Prostate gland (tissue), 2 donors: ENCODE results near the gene EPHA6. TPM values are rescaled to one million over a fixed set of nuclear protein-coding genes. Genes with fewer than 3 reads are reported as not detected.

Experiments used
- DNase-seq: peaks from one replicate; pipeline ENCODE4 v3.0.0-alpha.2; 2019; ENCODE audit warnings: low spot score
- H3K27ac ChIP-seq, 2 donors: fragments of 200-600 bp; sonication (generic); 2 replicates each; pipeline ENCODE4 v1.5.1; 2017 to 2019
- H3K27me3 ChIP-seq: fragments of 200-600 bp; sonication (generic); replicated peaks from 2 replicates; pipeline ENCODE4 v1.5.1; 2019; ENCODE audit not compliant: insufficient read depth
- H3K36me3 ChIP-seq, 2 donors: fragments of 200-600 bp; sonication (generic); 1 replicate in 1 of 2; 2 replicates in 1 of 2; pipeline versions ENCODE4 v1.5.1 to v1.8.1; 2017 to 2019
- H3K4me1 ChIP-seq: fragments of 200-600 bp; sonication (generic); replicated peaks from 2 replicates; pipeline ENCODE4 v1.5.1; 2019
- H3K4me3 ChIP-seq, 2 donors: fragments of 200-600 bp; sonication (generic); 2 replicates each; pipeline ENCODE4 v1.5.1; 2017 to 2019
- H3K9me3 ChIP-seq: fragments of 200-600 bp; sonication (generic); 2 replicates; pipeline ENCODE4 v1.5.1; 2017
- CTCF ChIP-seq, 4 experiments: fragments of 200-600 bp in 2 of 4; fragments of 450-650 bp in 2 of 4; sonication (generic) in 2 of 4; IDR thresholded peaks; 1 replicate in 3 of 4; 2 replicates in 1 of 4; pipeline ENCODE4 v1.5.1; 2016 to 2019; ENCODE audit warnings: antibody characterized with exemption in 4 of 4, mild to moderate bottlenecking in 2 of 4, moderate library complexity in 2 of 4
- POLR2A ChIP-seq: fragments of 450-650 bp; IDR thresholded peaks from one replicate; pipeline ENCODE4 v1.6.1; 2016; ENCODE audit warnings: antibody characterized with exemption, mild to moderate bottlenecking
- POLR2AphosphoS5 ChIP-seq: sonication (generic); formaldehyde crosslinking; IDR thresholded peaks from one replicate; pipeline ENCODE4 v1.6.1; 2017; ENCODE audit warnings: antibody characterized with exemption
- WGBS: methylation state at CpG from one replicate; pipeline ENCODE4 v1.1.5; 2018; 5-methylcytosine and 5-hydroxymethylcytosine counted together
- intact Hi-C: fragments of 100-400 bp; cut with DNase I; formaldehyde crosslinking; loops from one replicate; pipeline ENCODE4 v1.14.2; 2022
- total RNA-seq, 2 donors: library from RNA; depleted of rRNA; stranded (reverse); fragments of >200 nt; gene quantifications; one replicate each; pipeline ENCODE4 v1.1.0, GENCODE V29; 2016

Gene EPHA6
- total RNA-seq, 2 donors from 2014 or later = 1.1 to 3.7 TPM

GRCh38 chr3:96958856-96959255 is 144.5 kb downstream of the EPHA6 start:
- no peak for DNase-seq
- Histone ChIP-seq H3K36me3 (no peaks in the 10 kb centered on the region), H3K27ac (no peak overlapping the region), H3K27me3 (no peaks in the 10 kb centered on the region), H3K4me1 (no peaks in the 10 kb centered on the region), H3K4me3 (no peak overlapping the region), H3K9me3 (no peaks in the 10 kb centered on the region)
- 95% methylated on average over 4 of the region's 4 CpGs for WGBS
- intact Hi-C loops = no loop called here
- TF ChIP-seq POLR2A = no peak
- TF ChIP-seq POLR2AphosphoS5 = no peak
- no peak for TF ChIP-seq CTCF (IDR thresholded peaks at IDR 0.05)

GRCh38 chr3:96959474-96959873 is 145.1 kb downstream of the EPHA6 start:
- WGBS = 85% methylated on average over 1 of the region's 1 CpG
- DNase-seq = no peak
- H3K27ac ChIP-seq = no peak overlapping the region

GRCh38 chr3:96959901-96960641 is 145.7 kb downstream of the EPHA6 start:
- 80% methylated on average over 4 of the region's 4 CpGs for WGBS
- intact Hi-C loops = no loop called here
- Histone ChIP-seq H3K36me3 (no peaks in the 10 kb centered on the region), H3K27me3 (no peaks in the 10 kb centered on the region), H3K4me3 (no peak overlapping the region), H3K9me3 (no peaks in the 10 kb centered on the region), H3K27ac (no peak overlapping the region), H3K4me1 (no peaks in the 10 kb centered on the region)
- DNase-seq = no peak
- TF ChIP-seq POLR2AphosphoS5 (no peak), POLR2A (no peak), CTCF (IDR thresholded peaks at IDR 0.05) (no peak)

More at GRCh38 chr3:96959474-96959873, 145.1 kb downstream of the EPHA6 start:
- no peaks in the 10 kb centered on the region for H3K36me3 ChIP-seq
- no peaks in the 10 kb centered on the region for H3K9me3 ChIP-seq
- H3K27me3 ChIP-seq = no peaks in the 10 kb centered on the region
- no peak for TF ChIP-seq POLR2AphosphoS5
- TF ChIP-seq CTCF (IDR thresholded peaks at IDR 0.05) = no peak
- no peak for TF ChIP-seq POLR2A
- H3K4me3 ChIP-seq = no peak overlapping the region
- no peaks in the 10 kb centered on the region for H3K4me1 ChIP-seq
- intact Hi-C loops = no loop called here

GRCh38 chr3:96960661-96961330 is 146.4 kb downstream of the EPHA6 start:
- Histone ChIP-seq H3K4me3 (no peak overlapping the region), H3K27me3 (no peaks in the 10 kb centered on the region), H3K27ac (no peak overlapping the region), H3K36me3 (no peaks in the 10 kb centered on the region), H3K4me1 (no peaks in the 10 kb centered on the region), H3K9me3 (no peaks in the 10 kb centered on the region)
- 90% methylated on average over 1 of the region's 1 CpG for WGBS
- DNase-seq = no peak
- intact Hi-C loops = no loop called here
- no peak for TF ChIP-seq CTCF (IDR thresholded peaks at IDR 0.05)
- no peak for TF ChIP-seq POLR2A
- no peak for TF ChIP-seq POLR2AphosphoS5

- no peak for DNase-seq
- no peaks in the 10 kb centered on the region for H3K36me3 ChIP-seq
- no peaks in the 10 kb centered on the region for H3K9me3 ChIP-seq
- no peak overlapping the region for H3K27ac ChIP-seq
- H3K4me3 ChIP-seq = no peak overlapping the region
- TF ChIP-seq CTCF (IDR thresholded peaks at IDR 0.05) = no peak
- no peak for TF ChIP-seq POLR2A
- no peak for TF ChIP-seq POLR2AphosphoS5
- no peaks in the 10 kb centered on the region for H3K27me3 ChIP-seq
- no peaks in the 10 kb centered on the region for H3K4me1 ChIP-seq
- intact Hi-C loops = no loop called here
Observed at GRCh38 chr3:96961576-96961975, 147.2 kb downstream of the EPHA6 start.
